ENCODE measurements around the gene CHD9.
"Not testable (repeated sequence)": the region's sequence is repeated elsewhere in the genome, so short reads cannot be mapped to it uniquely, and the experiment has no call there.

The CHD9 gene

GRCh38 chr16:53047515-53047914 is 7.3 kb upstream of the CHD9 start:
- DNase-seq (ENCODE audit: low read depth): not testable (repeated sequence)

GRCh38 chr16:53048139-53048915 is 6.5 kb upstream of the CHD9 start:
- no peak for DNase-seq (ENCODE audit: low read depth)

- not testable (repeated sequence) for DNase-seq (ENCODE audit: low read depth)
Measured at GRCh38 chr16:53051255-53051654, 3.5 kb upstream of the CHD9 start.

GRCh38 chr16:53052519-53053501 is 2.0 kb upstream of the CHD9 start, which contains the start of gene CHD9NB:
CHD9NB (minus strand) TSS chr16:53052897; CDS start chr16:53044158, 8,739 bp downstream.
- DNase-seq (ENCODE audit: low read depth): no peak

- DNase-seq (ENCODE audit: low read depth): no peak
Measured at GRCh38 chr16:53053967-53054669, 673 bp upstream of the CHD9 start.

GRCh38 chr16:53055541-53056391 is 975 bp downstream of the CHD9 start:
- DNase-seq (ENCODE audit: low read depth): no peak

- no peak for DNase-seq (ENCODE audit: low read depth)
Measured at GRCh38 chr16:53056392-53056881, 1.6 kb downstream of the CHD9 start.

GRCh38 chr16:53057658-53058057 is 2.9 kb downstream of the CHD9 start:
- DNase-seq (ENCODE audit: low read depth): no peak

- DNase-seq (ENCODE audit: low read depth): no peak
Measured at GRCh38 chr16:53058441-53058840, 3.6 kb downstream of the CHD9 start.

GRCh38 chr16:53058882-53059281 is 4.1 kb downstream of the CHD9 start:
- no peak for DNase-seq (ENCODE audit: low read depth)

GRCh38 chr16:53059672-53060071 is 4.9 kb downstream of the CHD9 start:
- no peak for DNase-seq (ENCODE audit: low read depth)

- DNase-seq (ENCODE audit: low read depth): no peak
Measured at GRCh38 chr16:53061256-53061655, 6.5 kb downstream of the CHD9 start.

- no peak for DNase-seq (ENCODE audit: low read depth)
Measured at GRCh38 chr16:53061701-53062159, 6.9 kb downstream of the CHD9 start.

- DNase-seq (ENCODE audit: low read depth): no peak
Measured at GRCh38 chr16:53064081-53064578, 9.3 kb downstream of the CHD9 start.

GRCh38 chr16:53065461-53066061 is 10.8 kb downstream of the CHD9 start:
- no peak for DNase-seq (ENCODE audit: low read depth)

GRCh38 chr16:53067675-53068074 is 12.9 kb downstream of the CHD9 start:
- no peak for DNase-seq (ENCODE audit: low read depth)

- no peak for DNase-seq (ENCODE audit: low read depth)
Measured at GRCh38 chr16:53068423-53068833, 13.6 kb downstream of the CHD9 start.

GRCh38 chr16:53069772-53070171 is 15.0 kb downstream of the CHD9 start:
- no peak for DNase-seq (ENCODE audit: low read depth)

- DNase-seq (ENCODE audit: low read depth): no peak
Measured at GRCh38 chr16:53071748-53072301, 17.0 kb downstream of the CHD9 start.

- DNase-seq (ENCODE audit: low read depth): no peak
Measured at GRCh38 chr16:53073022-53073421, 18.2 kb downstream of the CHD9 start.
